ENCODE results near the gene PIP4P1. TPM values are rescaled to one million over a fixed set of nuclear protein-coding genes. Genes with fewer than 3 reads are reported as not detected.

The PIP4P1 gene
- total RNA-seq, 8 experiments from 2014 or later = 20.7 to 41.0 (median 24.6) TPM

GRCh38 chr14:20422886-20423285 is 38.3 kb downstream of the PIP4P1 start:
- in situ Hi-C loops (cut with MboI; ENCODE audit: low pct_unique_long_range_greater_than_20kb in 2 of 9, low sequenced_read_pairs in 9 of 9, unreplicated experiment in 9 of 9) = no loop called here
- Histone ChIP-seq H3K27ac (no peak overlapping the region), H3K4me3 (no peak overlapping the region), H3K4me1 (replicated peaks in 1 of 2) (no peaks in the 10 kb centered on the region)
- ATAC-seq (replicated peaks in 6 of 8) = no peak
- 38 to 83% (median 56%) methylated on average over 1 to 2 of the region's 2 CpGs; no CpG with 5 or more reads in 3 of the 10 experiments for WGBS, 10 experiments

DNA sequence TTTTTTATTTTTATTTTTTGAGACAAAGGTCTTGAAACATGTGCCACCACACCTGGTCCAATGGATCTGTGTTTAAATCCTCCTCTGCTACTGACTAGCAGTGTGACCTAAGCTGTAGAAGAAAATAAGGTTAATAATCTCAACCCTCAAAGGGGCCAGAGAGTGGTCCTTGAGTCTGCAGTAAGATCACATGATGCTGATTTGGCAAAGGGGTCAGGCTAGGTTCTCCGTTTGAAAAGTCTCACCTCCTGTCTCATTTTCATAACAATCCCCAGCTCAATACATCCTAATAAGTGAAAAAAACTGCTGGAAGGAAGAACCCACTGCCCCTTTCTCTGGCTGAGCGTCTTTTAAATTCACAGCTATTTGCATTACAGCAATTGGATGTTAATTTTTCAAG is 40.0 kb downstream of the PIP4P1 start:
- ATAC-seq (replicated peaks in 6 of 8) = peak in 1 of 8 experiments; percentile 16
- WGBS, 10 experiments = 0 to 83% (median 6%) methylated on average over 1 to 2 of the region's 2 CpGs; no CpG with 5 or more reads in 2 of the 10 experiments

DNA sequence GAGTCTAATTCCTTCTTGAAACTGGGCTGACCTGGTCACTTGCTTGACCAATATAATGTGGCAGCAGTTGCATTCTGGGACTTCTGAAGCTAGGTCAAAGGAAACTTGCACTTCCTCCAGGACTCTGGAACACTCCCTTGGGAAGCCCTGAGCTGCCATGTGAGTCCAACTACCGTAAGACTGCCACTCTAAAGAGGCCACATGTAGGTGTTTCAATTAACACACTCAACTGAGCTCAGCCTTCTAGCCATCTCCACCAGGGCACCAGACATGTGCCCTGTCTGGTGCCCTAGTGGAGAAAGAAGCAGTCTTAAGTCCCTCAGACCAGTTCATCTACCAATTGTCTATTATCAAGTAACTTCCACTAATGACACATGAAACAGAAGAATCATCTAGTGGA is 41.8 kb downstream of the PIP4P1 start:
- H3K27ac ChIP-seq = no peak overlapping the region
- H3K4me3 ChIP-seq = no peak overlapping the region
- in situ Hi-C loops (cut with MboI; ENCODE audit: low pct_unique_long_range_greater_than_20kb in 2 of 9, low sequenced_read_pairs in 9 of 9, unreplicated experiment in 9 of 9) = no loop called here
- WGBS, 10 experiments = 83 to 100% methylated on average over 1 of the region's 1 CpG; no CpG with 5 or more reads in 8 of the 10 experiments
- no peaks in the 10 kb centered on the region for H3K4me1 ChIP-seq (replicated peaks in 1 of 2)
- no peak for ATAC-seq (replicated peaks in 6 of 8)

More for the DNA sequence above, 40.0 kb downstream of the PIP4P1 start:
- Histone ChIP-seq H3K4me3 (no peak overlapping the region), H3K4me1 (replicated peaks in 1 of 2) (no peaks in the 10 kb centered on the region), H3K27ac (no peak overlapping the region)
- in situ Hi-C loops (cut with MboI; ENCODE audit: low pct_unique_long_range_greater_than_20kb in 2 of 9, low sequenced_read_pairs in 9 of 9, unreplicated experiment in 9 of 9) = no loop called here

- peaks cover 3 to 4% of the 10 kb centered on the region in 2 donors for H3K4me1 ChIP-seq (replicated peaks in 1 of 2)
Measured at GRCh38 chr14:20418501-20418909, 42.7 kb downstream of the PIP4P1 start.

DNA sequence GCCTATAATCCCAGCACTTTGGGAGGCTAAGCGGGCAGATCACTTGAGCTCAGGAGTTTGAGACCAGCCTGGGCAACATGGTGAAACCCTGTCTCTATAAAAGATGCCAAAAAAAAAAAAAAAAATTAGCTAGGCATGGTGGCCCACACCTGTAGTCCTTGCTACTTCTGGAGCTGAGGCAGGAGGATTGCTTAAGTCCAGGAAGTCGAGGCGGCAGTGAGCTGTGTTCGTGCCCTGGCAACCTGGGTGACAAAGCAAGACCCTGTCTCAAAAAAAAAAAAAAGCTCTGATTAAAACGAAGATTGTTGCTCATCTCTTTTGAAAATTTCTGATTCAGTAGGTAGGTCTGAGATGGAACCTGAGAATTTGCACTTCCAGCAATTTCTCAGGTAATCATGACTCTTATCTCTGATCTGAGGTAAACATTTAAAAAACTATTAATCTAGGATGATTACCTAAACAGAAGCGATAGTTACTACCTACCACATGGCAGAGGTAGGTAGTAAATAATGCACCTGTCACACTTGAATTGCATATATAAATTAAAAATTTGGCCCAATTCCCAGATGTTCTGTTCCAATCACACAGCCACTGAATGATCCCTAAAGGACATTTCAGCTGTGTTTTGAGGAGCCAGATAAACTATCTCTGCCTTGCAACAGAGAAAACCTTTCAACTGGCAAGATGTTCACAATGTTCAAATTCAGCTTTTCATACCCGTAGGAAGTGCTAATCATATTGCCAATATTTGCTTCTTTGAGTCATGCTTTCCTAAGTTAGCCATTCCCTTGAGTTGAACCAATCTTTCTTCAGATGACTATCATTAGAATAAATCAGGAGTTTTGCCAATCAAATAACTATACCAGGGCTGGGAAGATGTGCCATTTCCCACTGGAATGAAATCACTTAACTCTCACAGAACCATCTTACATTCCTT is 43.7 kb downstream of the PIP4P1 start:
- ATAC-seq (replicated peaks in 6 of 8) = no peak
- Histone ChIP-seq H3K27ac (no peak overlapping the region), H3K4me3 (no peak overlapping the region), H3K4me1 (replicated peaks in 1 of 2) (peaks cover 3 to 4% of the 10 kb centered on the region in 2 donors)
- in situ Hi-C loops (cut with MboI; ENCODE audit: low pct_unique_long_range_greater_than_20kb in 2 of 9, low sequenced_read_pairs in 9 of 9, unreplicated experiment in 9 of 9) = no loop called here
- WGBS, 10 experiments = 47 to 92% (median 81%) methylated on average over 4 to 7 of the region's 7 CpGs

More at GRCh38 chr14:20418501-20418909, 42.7 kb downstream of the PIP4P1 start:
- H3K4me3 ChIP-seq = no peak overlapping the region
- 28 to 83% (median 61%) methylated on average over 1 to 2 of the region's 2 CpGs; no CpG with 5 or more reads in 2 of the 10 experiments for WGBS, 10 experiments
- no peak for ATAC-seq (replicated peaks in 6 of 8)
- in situ Hi-C loops (cut with MboI; ENCODE audit: low pct_unique_long_range_greater_than_20kb in 2 of 9, low sequenced_read_pairs in 9 of 9, unreplicated experiment in 9 of 9) = no loop called here
- H3K27ac ChIP-seq = no peak overlapping the region

GRCh38 chr14:20416223-20416622 is 45.0 kb downstream of the PIP4P1 start:
- no peak overlapping the region for H3K27ac ChIP-seq
- no peak overlapping the region for H3K4me3 ChIP-seq
- in situ Hi-C loops (cut with MboI; ENCODE audit: low pct_unique_long_range_greater_than_20kb in 2 of 9, low sequenced_read_pairs in 9 of 9, unreplicated experiment in 9 of 9) = no loop called here
- no peak for ATAC-seq (replicated peaks in 6 of 8)
- H3K4me1 ChIP-seq (replicated peaks in 1 of 2) = peaks cover 3 to 4% of the 10 kb centered on the region in 2 donors
- 67 to 100% (median 85%) methylated on average over 1 to 2 of the region's 2 CpGs; no CpG with 5 or more reads in 3 of the 10 experiments for WGBS, 10 experiments

GRCh38 chr14:20415782-20416206 is 45.4 kb downstream of the PIP4P1 start:
- ATAC-seq (replicated peaks in 6 of 8) = peak in 3 of 8 experiments; percentile 5 to 9 (median 5)
- 0 to 67% (median 25%) methylated on average over 1 to 3 of the region's 3 CpGs for WGBS, 10 experiments
- in situ Hi-C loops (cut with MboI; ENCODE audit: low pct_unique_long_range_greater_than_20kb in 2 of 9, low sequenced_read_pairs in 9 of 9, unreplicated experiment in 9 of 9) = no loop called here
- Histone ChIP-seq H3K4me1 (replicated peaks in 1 of 2) (peaks cover 3 to 4% of the 10 kb centered on the region in 2 donors), H3K27ac (no peak overlapping the region), H3K4me3 (no peak overlapping the region)

DNA sequence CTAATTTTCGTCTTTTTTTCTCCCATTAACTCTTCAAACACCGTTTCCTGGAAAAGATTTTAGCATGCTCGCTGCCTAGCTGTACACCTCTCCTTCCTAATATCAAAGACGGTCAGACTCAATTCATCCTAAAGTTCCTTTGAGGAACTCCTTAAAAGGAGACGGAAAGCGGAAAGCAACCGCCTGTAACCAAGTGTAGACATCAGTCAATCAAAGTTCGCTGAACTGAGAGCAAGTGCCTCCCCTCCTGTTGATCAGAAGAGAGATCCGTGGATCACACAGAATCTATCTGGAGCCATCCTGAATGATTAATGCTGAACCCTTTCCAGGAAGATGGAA is 47.5 kb downstream of the PIP4P1 start:
- Histone ChIP-seq H3K4me3 (peak overlapping the region; percentile 68 to 92 (median 84)), H3K27ac (peak overlapping the region; percentile 62 to 73), H3K4me1 (replicated peaks in 1 of 2) (peaks cover 3 to 4% of the 10 kb centered on the region in 2 donors)
- in situ Hi-C loops (cut with MboI; ENCODE audit: low pct_unique_long_range_greater_than_20kb in 2 of 9, low sequenced_read_pairs in 9 of 9, unreplicated experiment in 9 of 9) = no loop called here
- ATAC-seq (replicated peaks in 6 of 8) = peak in 1 of 8 experiments; percentile 2
- 0 to 33% (median 2%) methylated on average over 1 to 7 of the region's 9 CpGs for WGBS, 10 experiments

GRCh38 chr14:20412876-20413743 is 48.1 kb downstream of the PIP4P1 start, which contains the start of gene TEP1:
TEP1 (minus strand) TSS chr14:20413501; CDS start chr14:20408439, 5,062 bp downstream.
- Histone ChIP-seq H3K4me3 (peak within 1 kb of the TSS; percentile 68 to 92 (median 84)), H3K4me1 (replicated peaks in 1 of 2) (peaks cover 3 to 4% of the 10 kb centered on the region in 2 donors), H3K27ac (peak within 1 kb of the TSS; percentile 62 to 73)
- ATAC-seq (replicated peaks in 6 of 8) = peak; percentile 82 to 96 (median 94)
- in situ Hi-C loops (cut with MboI; ENCODE audit: low pct_unique_long_range_greater_than_20kb in 2 of 9, low sequenced_read_pairs in 9 of 9, unreplicated experiment in 9 of 9) = no loop called here
- 0 to 7% (median 1%) methylated on average over 3 to 17 of the region's 43 CpGs; no CpG with 5 or more reads in 2 of the 10 experiments for WGBS, 10 experiments

GRCh38 chr14:20412411-20412810 is 48.8 kb downstream of the PIP4P1 start:
- in situ Hi-C loops (cut with MboI; ENCODE audit: low pct_unique_long_range_greater_than_20kb in 2 of 9, low sequenced_read_pairs in 9 of 9, unreplicated experiment in 9 of 9) = no loop called here
- peak; percentile 8 to 20 (median 13) for ATAC-seq (replicated peaks in 6 of 8)
- Histone ChIP-seq H3K4me3 (peak overlapping the region; percentile 68 to 92 (median 84)), H3K27ac (peak overlapping the region; percentile 62 to 73), H3K4me1 (replicated peaks in 1 of 2) (peaks cover 3 to 4% of the 10 kb centered on the region in 2 donors)
- 0 to 29% (median 10%) methylated on average over 3 to 7 of the region's 7 CpGs for WGBS, 10 experiments

DNA sequence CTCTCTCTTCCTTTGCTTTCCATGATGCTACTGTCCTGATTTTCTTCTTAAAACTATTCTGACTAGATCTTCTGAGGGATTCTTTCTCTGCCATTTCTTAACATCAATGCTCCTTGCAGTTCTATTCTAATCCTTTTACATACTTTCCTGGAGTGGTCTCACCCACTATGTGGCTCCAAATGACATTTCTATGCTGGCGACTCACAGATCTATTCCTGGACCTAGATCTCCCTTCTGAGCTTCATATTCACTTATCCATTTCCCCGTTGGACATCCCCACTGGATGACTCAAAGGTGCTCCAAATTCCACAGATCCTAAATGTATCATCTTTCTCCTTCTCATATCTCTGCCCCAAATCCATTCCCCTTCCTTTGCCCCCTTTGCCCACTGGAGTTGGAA is 52.0 kb downstream of the PIP4P1 start:
- no peak overlapping the region for H3K4me3 ChIP-seq
- H3K4me1 ChIP-seq (replicated peaks in 1 of 2) = peaks cover 3 to 4% of the 10 kb centered on the region in 2 donors
- no peak for ATAC-seq (replicated peaks in 6 of 8)
- no peak overlapping the region for H3K27ac ChIP-seq
- in situ Hi-C loops (cut with MboI; ENCODE audit: low pct_unique_long_range_greater_than_20kb in 2 of 9, low sequenced_read_pairs in 9 of 9, unreplicated experiment in 9 of 9) = no loop called here
- WGBS, 10 experiments = 0 to 100% (median 75%) methylated on average over 1 to 2 of the region's 2 CpGs; no CpG with 5 or more reads in 1 of the 10 experiments
